Fibroblast of skin of scalp (primary cell): ENCODE measurements around the gene USP22. TPM values are rescaled to one million over a fixed set of nuclear protein-coding genes. Genes with fewer than 3 reads are reported as not detected.
"Not testable (repeated sequence)": the region's sequence is repeated elsewhere in the genome, so short reads cannot be mapped to it uniquely, and the experiment has no call there.

Source experiments
- DNase-seq: peaks from one replicate; pipeline ENCODE4 v3.0.0-alpha.2; 2013
- polyA plus RNA-seq, 2 experiments: library from polyadenylated mRNA; unstranded; fragments of 120-200 nt; gene quantifications; one replicate each; pipeline ENCODE4 v1.2.1, GENCODE V29; 2013; ENCODE audit not compliant: insufficient read length in 2 of 2

The USP22 gene
- 158 TPM for polyA plus RNA-seq (2013, experiment 1 of 2; ENCODE audit: insufficient read length)
- 158 TPM for polyA plus RNA-seq (2013, experiment 2 of 2; ENCODE audit: insufficient read length)

GRCh38 chr17:21042458-21043295 is at the start of gene USP22:
TSS of gene USP22 (minus strand) at chr17:21043011. CDS start at chr17:21042835, 176 bp downstream.
- peak; percentile 99 for DNase-seq

- no peak for DNase-seq
These were observed 48.2 kb upstream of the USP22 start for GRCh38 chr17:21090902-21091618.

GRCh38 chr17:21089933-21090901 is 47.4 kb upstream of the USP22 start:
- DNase-seq: no peak

- peak; percentile 14 for DNase-seq
These were observed 46.3 kb upstream of the USP22 start for GRCh38 chr17:21089145-21089544.

GRCh38 chr17:21085707-21086106 is 42.9 kb upstream of the USP22 start:
- DNase-seq: no peak

- DNase-seq: not testable (repeated sequence)
These were observed 42.5 kb upstream of the USP22 start for GRCh38 chr17:21085280-21085679.

GRCh38 chr17:21082001-21082436 is 39.2 kb upstream of the USP22 start:
- no peak for DNase-seq

- DNase-seq: no peak
These were observed 36.4 kb upstream of the USP22 start for GRCh38 chr17:21079196-21079595.

- no peak for DNase-seq
These were observed 35.4 kb upstream of the USP22 start for GRCh38 chr17:21078016-21078780.

GRCh38 chr17:21077281-21077680 is 34.5 kb upstream of the USP22 start:
- DNase-seq: no peak

- DNase-seq: no peak
These were observed 33.4 kb upstream of the USP22 start for GRCh38 chr17:21076242-21076641.

- no peak for DNase-seq
These were observed 32.9 kb upstream of the USP22 start for GRCh38 chr17:21075739-21076085.

- DNase-seq: no peak
These were observed 30.0 kb upstream of the USP22 start for GRCh38 chr17:21072745-21073197.

GRCh38 chr17:21066394-21066793 is 23.6 kb upstream of the USP22 start:
- DNase-seq: no peak

GRCh38 chr17:21061971-21062526 is 19.2 kb upstream of the USP22 start:
- DNase-seq: no peak

- no peak for DNase-seq
These were observed 18.5 kb upstream of the USP22 start for GRCh38 chr17:21061158-21061835.

- no peak for DNase-seq
These were observed 16.9 kb upstream of the USP22 start for GRCh38 chr17:21059761-21060160.

- DNase-seq: peak; percentile 66
These were observed 15.5 kb upstream of the USP22 start for GRCh38 chr17:21058098-21058893.

- not testable (repeated sequence) for DNase-seq
These were observed 10.2 kb upstream of the USP22 start for GRCh38 chr17:21053056-21053455.

GRCh38 chr17:21049457-21049856 is 6.6 kb upstream of the USP22 start:
- no peak for DNase-seq
